Activated naive CD4-positive, alpha-beta T cell treated with anti-CD3 and anti-CD28 coated beads, Interleukin-2, amount 50 U/mL, for 16 hours (primary cell): ENCODE measurements around the gene APBB2.

Experiments
- DNase-seq: peaks from one replicate; pipeline ENCODE4 v3.0.0-alpha.2; 2020

APBB2 gene

DNA sequence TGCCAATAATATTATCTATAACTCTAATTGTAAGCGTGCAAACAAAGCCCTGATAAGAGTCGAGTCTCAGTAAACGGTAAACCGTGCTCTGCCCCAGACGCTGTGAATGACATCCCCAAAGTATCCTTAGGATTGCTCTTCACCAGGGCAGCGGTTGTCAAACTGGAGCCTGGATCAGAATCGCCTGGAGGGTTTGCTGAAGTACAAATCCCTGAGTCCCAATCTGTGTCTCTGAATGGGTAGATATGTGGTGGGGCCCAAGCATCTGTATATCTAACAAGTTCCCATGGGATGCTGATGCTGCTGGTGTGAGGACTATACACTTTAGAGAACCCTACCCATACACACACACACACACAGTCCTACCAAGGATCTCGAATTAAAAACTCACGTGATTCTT is 813 bp upstream of the APBB2 start:
- DNase-seq: no peak

DNA sequence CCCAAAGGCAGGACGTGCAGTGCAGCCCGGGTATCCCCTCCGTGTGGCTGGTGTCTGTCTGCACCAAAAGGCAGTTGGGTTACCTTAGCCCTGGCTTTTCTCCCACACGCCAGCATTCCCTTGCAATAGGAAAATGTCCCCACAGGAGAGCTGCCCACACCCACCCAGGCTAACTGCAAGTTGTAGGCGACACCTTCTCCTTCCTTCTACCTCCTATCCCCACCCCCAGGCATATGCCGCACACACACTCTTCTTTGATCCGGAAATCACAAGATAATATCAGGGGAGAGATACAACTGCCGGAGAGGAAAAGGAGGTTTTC is 444 bp upstream of the APBB2 start:
- DNase-seq: no peak

- no peak for DNase-seq
Observed at GRCh38 chr4:41213625-41214135, 662 bp downstream of the APBB2 start.

GRCh38 chr4:41212616-41213203 is 1.6 kb downstream of the APBB2 start:
- no peak for DNase-seq

DNA sequence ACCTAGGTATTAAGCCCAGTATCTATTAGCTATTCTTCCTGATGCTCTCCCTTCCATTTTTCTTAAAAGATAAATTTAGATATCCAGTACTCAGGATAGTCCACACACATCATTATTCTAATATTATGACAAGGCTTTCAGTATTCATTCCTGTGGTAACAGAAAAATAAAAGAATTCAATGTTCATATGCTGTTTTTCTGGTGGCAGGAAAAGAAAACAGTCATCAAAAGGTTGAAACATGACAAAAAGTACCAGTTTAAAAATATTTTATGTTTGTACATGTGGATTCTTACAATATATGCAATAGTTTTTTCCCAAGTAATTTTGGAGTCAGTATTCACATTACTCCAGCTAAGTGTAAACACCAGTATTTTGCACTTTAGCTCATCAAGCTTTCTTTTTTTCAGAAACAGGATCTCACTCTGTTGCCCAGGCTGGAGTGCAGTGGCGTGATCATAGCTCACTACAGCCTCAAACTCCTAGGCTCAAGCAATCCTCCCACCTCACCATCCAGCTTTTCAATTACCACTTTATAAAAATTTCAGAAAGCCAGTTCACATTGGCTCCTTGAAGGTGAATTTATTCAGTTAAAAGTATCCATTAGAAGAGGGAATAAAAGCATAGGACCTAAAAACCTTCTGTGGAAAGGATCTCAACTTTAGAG is 2.3 kb downstream of the APBB2 start:
- DNase-seq: no peak

DNA sequence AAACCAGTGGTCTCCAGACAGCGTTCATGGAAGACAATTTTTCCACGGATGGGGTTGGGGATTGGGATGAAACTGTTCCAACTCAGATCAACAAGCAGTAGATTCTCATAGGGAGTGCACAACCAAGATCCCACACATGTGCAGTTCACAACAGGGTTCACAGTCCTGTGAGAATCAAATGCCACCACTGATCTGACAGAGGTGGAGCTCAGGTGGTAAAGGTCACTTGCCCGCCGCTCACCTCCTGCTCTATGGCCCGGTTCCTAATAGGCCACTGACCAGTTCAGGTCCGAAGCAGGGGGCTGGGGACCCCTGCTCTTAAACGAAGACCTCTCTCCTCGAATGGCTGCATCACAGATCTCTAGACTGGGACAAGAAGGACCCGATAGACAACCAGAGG is 4.4 kb downstream of the APBB2 start:
- no peak for DNase-seq

DNA sequence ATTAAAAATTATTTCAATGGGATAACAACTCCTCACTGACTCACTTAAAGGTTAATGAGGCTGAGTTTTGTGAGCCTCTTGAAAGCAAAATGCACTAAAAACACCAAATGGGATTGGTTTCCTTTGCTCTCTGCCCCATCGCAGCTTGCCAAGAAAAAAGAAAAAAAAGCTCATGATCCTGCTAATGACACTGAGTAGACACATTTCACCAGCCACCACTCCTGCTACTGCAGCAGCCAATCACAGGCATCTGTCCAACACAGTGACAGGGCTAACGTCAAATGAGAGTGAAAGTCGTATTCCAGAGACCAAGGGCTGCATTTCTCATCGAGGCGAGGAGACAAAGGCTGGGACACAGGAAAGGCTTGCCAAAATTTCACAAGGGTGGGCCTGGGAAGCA is 5.2 kb downstream of the APBB2 start:
- no peak for DNase-seq

DNA sequence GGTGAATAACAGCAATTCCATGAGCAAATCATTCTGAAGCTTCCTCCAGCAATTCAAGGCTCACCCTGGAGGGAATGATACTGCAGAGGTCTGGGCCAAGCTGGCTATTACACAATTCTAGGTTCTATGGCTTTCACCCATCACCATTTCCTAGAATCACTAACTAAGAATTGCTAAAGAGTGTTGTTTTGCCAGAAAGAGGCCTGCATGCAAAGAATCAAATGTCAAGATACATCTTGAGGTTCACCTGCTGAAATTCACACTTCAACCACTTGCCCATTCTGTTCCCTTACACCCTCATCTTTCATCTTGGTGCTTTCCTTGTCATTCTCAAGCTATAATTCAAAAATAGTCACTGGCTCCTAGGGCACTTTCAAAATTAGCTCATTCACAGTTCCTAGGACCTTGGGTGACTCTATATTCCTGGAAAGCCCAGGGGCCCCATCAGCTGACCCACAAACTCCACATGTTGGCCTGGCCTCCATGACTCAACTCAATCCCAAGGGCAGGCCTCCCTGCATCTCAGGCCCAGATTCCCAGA is 7.0 kb downstream of the APBB2 start:
- no peak for DNase-seq

GRCh38 chr4:41205854-41206460 is 8.4 kb downstream of the APBB2 start:
- no peak for DNase-seq

DNA sequence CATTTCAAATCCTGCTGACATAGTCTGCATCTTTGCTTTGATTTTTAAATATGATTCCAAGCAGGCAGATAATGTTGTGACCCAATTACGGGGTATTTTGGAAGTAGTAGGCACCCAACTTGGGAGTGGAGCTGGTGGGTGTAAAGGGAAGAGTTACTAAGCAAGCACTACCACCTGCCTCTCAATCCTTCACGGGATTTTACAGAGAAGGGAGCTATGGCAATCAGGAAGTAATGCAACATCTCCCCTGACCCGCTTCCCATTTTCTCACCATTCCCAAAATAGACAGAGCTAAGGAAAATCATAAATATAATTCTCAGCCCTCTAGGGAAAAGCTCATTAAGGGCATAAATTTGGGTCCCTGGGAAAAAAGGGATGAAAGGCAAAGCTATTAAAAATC is 9.2 kb downstream of the APBB2 start:
- no peak for DNase-seq

DNA sequence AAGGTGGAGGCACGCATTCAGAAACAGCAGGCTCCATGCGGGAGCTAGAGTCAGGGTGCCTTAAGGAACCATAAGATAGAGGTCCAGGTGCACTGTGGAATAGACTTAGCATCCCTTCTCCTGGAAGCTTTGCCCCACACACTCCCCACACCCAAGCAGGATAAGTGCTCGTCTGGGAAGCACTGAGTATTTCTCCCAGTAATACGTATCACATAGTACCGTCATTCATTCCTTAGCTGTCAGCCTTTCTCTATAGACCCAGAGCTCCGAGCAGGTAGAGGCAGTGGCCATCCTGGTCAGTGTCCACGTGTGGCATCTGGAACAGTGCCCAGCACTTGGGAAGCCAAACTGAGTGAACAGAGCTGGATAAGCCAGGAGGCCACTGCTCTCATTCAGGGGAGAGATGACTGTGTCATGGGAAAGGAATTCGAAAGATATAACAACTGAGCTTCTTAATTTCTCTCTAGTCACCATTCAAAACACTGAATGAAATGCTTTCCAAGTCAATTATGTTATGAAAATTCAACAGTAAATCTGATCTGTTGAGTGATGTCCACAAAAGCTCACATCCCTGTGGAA is 9.9 kb downstream of the APBB2 start:
- DNase-seq: no peak

DNA sequence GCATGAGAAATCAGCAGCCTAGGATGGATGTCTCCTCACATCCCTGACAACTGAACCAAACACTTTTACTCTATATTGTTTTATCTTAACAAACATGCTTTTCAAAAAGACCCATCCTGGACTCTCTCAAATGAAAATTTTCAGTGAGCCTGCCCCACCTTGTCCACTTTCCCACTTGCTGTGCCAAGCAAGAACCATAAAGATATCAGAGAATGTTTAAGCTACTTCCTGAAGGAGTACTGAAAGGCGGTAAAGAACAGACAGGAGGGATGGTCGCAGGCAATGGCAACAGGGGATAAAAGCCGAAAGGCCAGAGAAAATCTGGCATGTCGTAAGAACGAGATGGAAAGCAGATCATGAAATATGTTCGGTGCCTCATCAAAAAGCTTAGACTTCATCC is 10.5 kb downstream of the APBB2 start:
- no peak for DNase-seq

GRCh38 chr4:41202820-41203568 is 11.3 kb downstream of the APBB2 start:
- DNase-seq: no peak

DNA sequence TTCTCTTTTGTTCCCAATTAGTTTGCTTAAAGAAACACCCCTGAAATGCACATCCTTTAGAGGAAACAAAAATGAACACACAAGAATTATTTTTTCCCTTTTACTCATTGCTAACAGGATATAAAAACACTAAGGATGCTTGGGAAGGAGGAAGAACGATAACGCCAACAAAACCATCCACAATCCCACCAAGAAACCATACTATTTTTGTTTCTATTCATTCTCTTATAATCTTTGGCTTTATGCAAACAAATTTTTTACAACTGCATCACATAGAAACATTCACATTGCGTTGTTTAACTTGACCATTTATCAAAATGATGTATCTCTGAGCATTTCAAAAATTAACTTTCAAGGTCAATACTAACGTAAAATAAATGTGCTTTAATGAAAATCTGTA is 12.0 kb downstream of the APBB2 start:
- DNase-seq: no peak

DNA sequence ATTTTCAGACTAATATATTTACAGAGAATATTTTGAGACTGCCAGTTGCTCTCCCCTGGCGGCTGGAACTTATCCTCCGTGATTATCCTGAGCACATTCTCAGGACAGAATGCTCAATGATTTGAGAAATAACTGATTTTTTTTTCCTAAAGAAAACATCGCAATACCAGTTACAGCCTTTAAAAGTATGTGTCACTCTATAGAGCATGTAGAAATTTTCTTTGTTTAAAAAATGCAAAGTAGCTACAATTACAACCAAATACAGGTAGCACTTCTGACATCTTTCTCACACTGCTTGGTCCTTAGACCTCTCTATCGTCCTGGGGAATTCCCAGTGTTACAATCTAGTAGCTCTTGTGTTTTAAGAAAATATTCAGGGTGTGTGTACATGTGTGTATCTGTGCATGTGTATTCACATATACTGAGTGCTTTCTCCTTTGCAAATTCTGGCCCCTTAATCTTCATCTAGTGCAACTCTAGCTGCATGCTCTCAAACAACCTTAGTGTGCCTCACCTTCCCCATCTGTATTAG is 13.8 kb downstream of the APBB2 start:
- no peak for DNase-seq

GRCh38 chr4:41199788-41200187 is 14.6 kb downstream of the APBB2 start:
- no peak for DNase-seq

DNA sequence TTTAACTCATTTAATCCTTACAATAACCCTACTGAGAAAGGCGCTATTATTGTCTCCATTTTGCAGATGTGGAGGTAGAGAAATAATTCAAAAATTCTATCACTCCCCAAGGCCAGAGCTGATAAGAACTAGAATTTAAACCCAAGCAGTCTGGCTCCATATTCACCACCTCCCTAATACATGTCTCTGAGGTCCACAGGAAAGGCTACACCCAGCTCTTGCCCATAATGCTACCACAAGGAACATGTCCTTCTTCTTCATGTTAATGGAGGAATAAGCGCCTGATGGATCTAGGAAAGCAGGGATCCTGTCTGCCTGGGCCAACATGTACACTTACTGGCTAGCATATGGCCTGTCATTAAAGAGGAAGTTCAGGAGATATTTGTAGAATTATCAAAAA is 16.3 kb downstream of the APBB2 start:
- no peak for DNase-seq

DNA sequence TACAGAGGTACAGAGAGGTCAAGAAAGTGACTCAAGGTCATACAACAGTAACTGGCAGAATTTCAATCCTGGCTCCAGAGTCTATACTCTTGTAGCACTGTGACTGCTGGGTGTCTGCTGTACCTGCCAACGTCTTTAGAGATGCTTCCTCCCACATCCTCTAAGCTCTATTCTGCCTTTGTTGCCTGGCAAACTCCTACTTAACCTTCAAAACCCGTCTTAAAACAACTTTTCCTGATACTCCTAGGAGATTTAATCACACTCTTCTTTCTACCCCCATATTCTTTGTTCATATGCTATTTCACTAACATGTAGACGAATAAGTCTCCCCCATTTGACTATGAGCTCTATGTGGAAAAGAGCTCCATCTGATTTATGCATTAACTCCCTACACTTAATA is 16.8 kb downstream of the APBB2 start:
- DNase-seq: no peak

- DNase-seq: no peak
Observed at GRCh38 chr4:41196633-41197332, 17.6 kb downstream of the APBB2 start.

GRCh38 chr4:41192136-41192535 is 22.2 kb downstream of the APBB2 start:
- DNase-seq: no peak

- DNase-seq: no peak
Observed at GRCh38 chr4:41189666-41190065, 24.7 kb downstream of the APBB2 start.

DNA sequence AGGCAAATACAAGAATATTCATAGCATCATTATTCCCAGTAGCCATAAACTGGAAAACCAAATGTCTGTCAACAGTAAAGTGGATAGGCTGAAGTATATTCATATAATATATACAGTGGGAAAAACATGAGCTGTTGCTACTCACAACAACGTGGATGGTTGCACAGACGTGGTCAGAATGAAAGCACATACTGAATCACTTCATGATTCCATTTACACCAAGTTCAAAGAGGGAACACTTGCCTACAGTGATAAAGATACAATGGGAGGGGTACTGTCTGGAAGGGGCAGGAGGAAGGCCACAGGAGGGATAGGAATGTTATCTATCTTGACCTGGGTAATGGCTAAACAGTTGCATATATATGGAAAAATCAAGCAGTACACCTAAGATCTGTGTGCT is 25.3 kb downstream of the APBB2 start:
- DNase-seq: no peak
